Pulmonary artery endothelial cell (primary cell): ENCODE measurements around the gene ARID1B. TPM values are rescaled to one million over a fixed set of nuclear protein-coding genes. Genes with fewer than 3 reads are reported as not detected.

ENCODE experiments used
- DNase-seq: peaks from one replicate; pipeline ENCODE4 v3.0.0-alpha.2; 2011; ENCODE audit warnings: low read depth, low spot score
- total RNA-seq: library from RNA; depleted of rRNA; stranded (reverse); fragments of >200 nt; gene quantifications from 2 replicates; pipeline ENCODE4 v1.2.3, GENCODE V29; 2014

The ARID1B gene
- total RNA-seq, 1 donor from 2014 or later, result 26.4 TPM

GRCh38 chr6:157172830-157173536, 395.8 kb downstream of the ARID1B start:
- no peak for DNase-seq

DNA sequence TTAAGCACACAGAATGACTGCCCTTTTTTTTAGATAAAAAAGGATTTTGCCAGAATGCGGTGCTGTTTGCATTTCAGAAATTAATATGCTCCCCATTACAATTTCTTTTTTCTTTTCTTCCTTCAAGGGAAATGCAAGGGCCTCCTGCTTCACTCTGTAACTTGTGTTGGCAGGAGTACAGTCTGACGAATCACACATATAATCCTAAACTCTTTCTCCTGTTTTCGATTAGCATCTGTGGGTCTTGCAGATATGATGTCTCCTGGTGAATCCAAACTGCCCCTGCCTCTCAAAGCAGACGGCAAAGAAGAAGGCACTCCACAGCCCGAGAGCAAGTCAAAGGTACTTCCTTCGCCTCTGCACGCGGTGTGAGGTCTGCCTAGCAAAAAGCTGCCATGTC, 396.6 kb downstream of the ARID1B start:
- DNase-seq, result no peak

DNA sequence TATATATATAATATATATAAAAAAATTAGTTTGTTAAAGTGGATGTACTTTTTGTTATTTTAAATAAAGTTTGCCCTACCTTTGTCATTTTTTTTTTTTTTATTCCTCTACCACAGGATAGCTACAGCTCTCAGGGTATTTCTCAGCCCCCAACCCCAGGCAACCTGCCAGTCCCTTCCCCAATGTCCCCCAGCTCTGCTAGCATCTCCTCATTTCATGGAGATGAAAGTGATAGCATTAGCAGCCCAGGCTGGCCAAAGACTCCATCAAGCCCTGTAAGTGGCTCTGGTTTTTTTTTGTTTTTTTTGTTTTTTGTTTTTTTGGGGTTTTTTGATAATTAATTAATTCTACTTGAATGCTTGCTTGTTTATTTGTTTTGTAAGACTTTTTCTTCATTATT, 397.6 kb downstream of the ARID1B start:
- DNase-seq, result no peak

DNA sequence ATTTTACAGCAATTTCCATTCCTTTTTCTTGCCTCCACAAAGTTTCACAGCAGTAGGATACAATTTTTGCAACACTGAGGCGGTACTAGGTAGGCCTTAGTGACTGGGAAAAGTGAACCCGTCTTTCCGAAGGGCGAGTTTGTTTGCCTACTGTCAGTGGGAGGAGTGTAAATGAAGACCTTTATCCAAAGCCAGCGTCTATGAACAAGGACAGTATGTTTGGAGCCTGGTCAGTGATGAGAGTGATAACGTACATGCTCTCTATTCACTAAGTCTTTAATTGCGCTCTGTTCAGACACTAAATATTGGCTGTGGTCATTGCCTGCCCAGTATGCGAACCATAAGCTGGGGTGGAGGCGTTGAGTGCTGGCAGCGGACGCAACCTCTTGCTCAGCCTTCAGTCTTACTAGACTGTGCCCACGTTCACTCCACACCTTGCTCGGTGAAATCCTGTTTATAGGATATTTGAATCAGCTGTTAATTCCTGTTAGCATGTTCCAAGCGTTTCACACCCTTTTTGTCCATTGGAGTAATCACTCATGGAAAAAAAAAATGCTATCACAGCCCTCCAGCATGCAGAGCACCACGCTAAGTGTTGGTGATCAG, 400.7 kb downstream of the ARID1B start:
- DNase-seq, result no peak

DNA sequence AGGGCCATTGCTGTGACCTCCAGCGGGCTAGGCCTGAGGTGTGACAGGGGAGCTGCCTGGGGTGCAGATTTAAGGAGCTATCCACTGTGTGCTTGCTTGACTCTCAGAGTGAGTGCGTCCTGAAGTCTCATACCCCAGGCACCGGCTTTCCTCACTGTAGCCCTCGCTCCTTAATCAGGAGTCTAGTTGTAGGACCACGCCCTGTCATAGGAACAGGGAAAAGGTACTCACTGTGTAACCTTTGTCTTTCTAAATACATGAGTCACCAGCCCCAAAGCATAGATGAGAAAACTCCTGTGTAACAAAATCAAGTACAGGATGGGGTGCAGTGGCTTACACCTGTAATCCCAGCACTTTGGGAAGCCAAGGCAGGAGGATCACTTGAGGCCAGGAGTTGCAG, 404.5 kb downstream of the ARID1B start:
- DNase-seq, result no peak

DNA sequence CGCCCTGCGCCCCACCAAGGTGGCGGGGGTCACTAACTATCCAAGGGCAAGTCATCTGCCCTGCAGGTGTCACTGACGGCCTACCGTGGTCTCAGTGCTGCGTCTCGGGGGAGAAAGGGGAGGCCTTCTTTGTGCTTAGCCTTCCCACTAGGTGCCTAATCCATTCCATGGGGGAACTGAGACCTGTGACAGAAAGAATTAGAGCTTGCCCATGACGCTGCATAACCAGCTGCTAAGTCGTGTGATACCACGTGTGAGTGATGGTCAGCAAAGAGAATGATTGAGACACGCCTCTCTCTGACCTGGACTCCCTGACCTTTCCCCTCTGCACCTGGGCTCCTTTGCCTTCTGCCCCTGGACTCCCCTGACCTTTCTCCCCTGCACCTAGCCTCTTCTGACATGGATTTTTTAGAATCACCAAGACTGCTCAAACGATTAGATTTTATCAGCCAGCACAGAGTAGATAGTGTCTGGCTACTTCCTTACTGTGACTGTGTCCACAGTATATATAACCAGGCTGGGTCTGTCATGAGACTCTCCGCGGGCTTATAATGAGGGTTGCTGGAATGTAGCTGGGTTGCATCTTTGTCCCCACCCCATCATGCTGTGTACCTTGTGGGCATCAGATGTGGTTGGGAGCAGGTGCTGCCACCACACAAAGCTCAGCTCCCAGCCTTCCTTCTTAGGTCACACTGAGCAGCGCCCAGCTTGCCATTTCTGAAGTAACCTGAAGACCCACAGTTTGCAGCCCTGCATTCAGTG, 405.5 kb downstream of the ARID1B start:
- no peak for DNase-seq

- no peak for DNase-seq
Measured at GRCh38 chr6:157184202-157185015, 407.2 kb downstream of the ARID1B start.

DNA sequence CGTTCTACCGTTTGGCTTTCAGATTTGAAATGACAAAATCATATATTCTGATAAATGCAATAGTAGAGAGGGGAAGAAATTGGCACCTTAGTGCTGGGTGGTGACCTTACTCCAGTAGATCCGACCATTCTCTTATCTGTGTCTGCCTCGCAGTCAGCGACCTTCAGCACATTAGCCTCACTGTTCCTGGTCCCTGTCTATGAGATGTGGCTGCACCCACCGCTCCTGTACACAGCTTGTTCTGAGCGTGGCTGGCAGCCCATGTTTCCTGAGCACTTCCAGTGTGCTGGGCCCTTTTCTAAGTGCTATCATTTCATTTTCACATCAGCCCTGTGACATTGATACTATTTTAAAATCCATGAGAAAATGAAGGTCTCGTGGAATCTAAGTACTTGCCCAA, 408.0 kb downstream of the ARID1B start:
- DNase-seq, result no peak

GRCh38 chr6:157185986-157186385, 408.8 kb downstream of the ARID1B start:
- DNase-seq, result no peak

DNA sequence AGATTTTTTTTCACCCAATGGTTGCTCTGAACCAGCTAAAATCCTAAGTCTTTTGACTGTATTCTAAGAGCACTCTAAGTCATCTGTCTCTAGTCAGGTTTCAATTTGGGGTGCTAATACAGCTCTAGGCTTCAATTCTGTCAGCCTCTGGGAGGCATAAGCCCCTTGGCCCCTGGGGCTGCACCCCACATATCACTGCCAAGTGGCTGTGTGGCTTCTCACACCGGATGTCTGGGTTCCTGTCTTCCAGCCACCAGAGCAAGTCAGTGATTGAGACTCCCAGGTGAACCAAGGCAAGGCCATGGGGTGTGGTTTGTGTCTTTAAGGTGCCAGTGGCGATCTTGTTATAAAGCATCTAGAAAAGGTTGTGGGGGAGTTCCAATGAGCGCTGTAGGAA, 409.6 kb downstream of the ARID1B start:
- no peak for DNase-seq

- DNase-seq, result no peak
Measured at GRCh38 chr6:157187182-157188083, 410.3 kb downstream of the ARID1B start.

GRCh38 chr6:157188213-157188612, 411.0 kb downstream of the ARID1B start:
- DNase-seq, result no peak

GRCh38 chr6:157193443-157193996, 416.3 kb downstream of the ARID1B start:
- no peak for DNase-seq

DNA sequence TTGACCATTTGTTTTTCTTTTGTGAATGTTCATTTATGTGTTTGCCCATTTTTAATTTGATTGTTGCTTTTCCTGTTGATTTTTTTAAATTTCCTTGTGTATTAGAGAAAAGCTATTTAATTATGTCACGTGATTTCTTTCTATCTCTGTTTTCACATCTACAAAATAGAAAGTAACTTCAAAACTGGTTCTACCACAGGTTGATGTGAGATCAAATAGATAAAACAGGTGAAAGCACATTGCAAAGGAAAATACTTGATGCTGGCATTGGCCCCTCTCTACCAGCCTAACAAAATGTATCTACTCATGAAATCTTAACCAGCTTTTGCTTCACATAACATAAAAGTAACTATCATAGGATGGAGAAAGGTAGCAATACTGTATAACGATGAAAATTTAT, 416.9 kb downstream of the ARID1B start:
- no peak for DNase-seq

DNA sequence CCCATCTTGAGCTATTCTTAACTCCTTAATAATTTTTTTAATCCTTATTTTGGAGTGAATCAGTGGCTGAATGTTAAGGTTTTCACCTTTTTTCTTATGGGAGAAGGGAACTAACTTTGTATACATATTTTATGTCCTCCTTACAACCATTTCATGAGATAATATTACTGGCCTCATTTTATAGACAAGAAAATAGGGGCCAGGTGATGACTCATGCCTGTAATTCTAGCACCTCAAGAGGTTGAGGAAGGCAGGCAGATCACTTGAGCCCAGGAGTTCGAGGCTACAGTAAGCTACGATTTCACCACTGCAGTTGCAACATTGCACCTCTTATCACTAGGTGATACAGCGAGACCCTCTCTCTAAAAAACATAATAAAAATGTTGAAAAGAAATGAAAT, 417.5 kb downstream of the ARID1B start:
- no peak for DNase-seq

- DNase-seq, result no peak
Measured at GRCh38 chr6:157196391-157196790, 419.2 kb downstream of the ARID1B start.

DNA sequence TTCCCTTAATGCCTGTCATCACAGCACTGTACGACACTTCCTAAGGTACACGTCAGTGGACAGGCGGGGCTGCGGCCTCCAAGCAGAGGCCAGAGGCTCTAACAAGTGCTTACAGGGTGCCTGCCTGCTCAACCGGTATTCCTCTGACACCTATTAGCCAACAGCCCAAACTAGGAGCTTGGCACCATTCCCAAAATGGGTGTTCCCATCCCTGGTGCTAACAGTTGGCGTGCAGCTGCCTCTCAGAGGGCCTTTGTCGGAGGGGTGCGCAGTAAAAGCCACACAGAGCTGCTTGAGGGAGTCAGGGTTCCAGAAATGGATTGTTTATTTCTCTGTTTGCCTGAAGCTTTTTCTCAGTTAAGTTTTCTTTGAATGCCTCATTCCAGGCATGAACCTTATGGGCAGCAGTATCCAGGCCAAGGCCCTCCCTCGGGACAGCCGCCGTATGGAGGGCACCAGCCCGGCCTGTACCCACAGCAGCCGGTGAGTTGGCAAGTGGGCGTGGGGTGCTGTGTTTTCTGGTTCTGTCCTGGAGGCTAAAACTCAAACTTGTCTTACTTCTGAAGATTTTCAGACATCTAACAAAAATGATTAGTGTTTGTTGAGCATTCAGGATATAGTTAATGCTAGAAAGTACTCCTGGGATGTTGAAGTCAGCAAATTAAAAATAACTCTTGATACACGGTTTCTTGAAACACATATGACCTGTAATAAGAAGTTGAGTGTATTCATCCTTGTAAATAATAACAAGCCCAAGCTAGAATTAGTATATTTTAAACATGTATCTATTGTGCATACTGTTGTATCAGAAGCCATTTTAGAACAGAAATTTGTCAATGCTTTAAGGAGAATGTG, 421.5 kb downstream of the ARID1B start:
- DNase-seq, result no peak

DNA sequence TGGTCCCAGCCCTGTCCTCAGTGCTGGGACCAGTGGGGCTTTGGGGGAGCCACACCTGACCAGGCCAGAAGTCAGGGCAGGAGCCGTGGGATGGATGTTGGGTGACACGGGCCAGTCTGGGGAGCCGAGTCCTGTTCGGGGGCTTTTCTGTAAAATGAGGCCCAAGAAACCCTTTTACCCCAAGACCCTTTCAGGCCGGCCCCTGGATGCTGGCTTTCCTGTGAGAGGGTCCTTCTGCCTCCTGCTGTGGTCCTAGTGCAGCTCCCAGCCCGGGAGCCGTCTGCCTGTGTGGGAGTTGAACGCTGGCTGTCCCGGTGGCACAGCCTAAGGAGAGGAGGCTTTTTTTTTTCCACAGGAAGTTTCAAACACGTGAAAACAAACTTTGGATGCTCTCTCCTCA, 422.9 kb downstream of the ARID1B start:
- no peak for DNase-seq

DNA sequence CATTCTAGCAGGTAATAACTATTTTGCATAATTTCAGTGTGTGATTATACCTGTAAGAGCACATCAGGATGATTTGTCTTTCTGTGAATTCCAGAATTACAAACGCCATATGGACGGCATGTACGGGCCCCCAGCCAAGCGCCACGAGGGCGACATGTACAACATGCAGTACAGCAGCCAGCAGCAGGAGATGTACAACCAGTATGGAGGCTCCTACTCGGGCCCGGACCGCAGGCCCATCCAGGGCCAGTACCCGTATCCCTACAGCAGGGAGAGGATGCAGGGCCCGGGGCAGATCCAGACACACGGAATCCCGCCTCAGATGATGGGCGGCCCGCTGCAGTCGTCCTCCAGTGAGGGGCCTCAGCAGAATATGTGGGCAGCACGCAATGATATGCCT, 423.4 kb downstream of the ARID1B start:
- DNase-seq, result no peak

DNA sequence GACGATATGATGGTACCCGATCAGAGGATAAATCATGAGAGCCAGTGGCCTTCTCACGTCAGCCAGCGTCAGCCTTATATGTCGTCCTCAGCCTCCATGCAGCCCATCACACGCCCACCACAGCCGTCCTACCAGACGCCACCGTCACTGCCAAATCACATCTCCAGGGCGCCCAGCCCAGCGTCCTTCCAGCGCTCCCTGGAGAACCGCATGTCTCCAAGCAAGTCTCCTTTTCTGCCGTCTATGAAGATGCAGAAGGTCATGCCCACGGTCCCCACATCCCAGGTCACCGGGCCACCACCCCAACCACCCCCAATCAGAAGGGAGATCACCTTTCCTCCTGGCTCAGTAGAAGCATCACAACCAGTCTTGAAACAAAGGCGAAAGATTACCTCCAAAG, 423.9 kb downstream of the ARID1B start:
- no peak for DNase-seq
